Astrocyte (in vitro differentiated cells and primary cell): Measurements from ENCODE around the gene TDRD1.

Experiments
- EZH2 ChIP-seq: IDR thresholded peaks from 2 replicates; pipeline ENCODE4 v1.6.1; 2012; ENCODE audit warnings: mild to moderate bottlenecking, low read length, inconsistent platforms; ENCODE audit not compliant: insufficient read depth
- TF ChIP-seq, protein P1 (sequence below): IDR thresholded peaks from 2 replicates; pipeline ENCODE4 v1.5.1; 2011; ENCODE audit warnings: low read depth, mild to moderate bottlenecking, inconsistent platforms, low read length, moderate library complexity; ENCODE audit not compliant: insufficient read depth

DNA sequence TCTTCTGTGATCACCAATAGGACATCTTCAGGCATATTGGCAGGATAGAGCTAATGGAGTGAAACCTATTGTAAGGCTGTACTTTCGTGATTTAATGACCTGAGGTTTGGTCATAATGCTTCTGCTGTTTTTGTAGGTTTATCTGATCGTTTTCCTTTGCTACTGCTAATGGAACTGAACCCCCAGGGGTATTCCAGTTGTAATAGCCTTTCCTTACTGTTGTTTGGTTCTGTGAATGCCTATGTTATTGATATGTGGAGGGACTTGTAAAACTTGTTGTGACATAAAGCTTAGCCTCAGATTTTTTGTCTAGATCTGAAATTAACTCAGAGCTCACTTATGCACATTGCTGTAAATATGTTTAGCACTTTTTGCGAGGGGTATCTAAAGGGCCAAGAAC, 49.0 kb downstream of the TDRD1 start:
- TF ChIP-seq, protein P1, sequence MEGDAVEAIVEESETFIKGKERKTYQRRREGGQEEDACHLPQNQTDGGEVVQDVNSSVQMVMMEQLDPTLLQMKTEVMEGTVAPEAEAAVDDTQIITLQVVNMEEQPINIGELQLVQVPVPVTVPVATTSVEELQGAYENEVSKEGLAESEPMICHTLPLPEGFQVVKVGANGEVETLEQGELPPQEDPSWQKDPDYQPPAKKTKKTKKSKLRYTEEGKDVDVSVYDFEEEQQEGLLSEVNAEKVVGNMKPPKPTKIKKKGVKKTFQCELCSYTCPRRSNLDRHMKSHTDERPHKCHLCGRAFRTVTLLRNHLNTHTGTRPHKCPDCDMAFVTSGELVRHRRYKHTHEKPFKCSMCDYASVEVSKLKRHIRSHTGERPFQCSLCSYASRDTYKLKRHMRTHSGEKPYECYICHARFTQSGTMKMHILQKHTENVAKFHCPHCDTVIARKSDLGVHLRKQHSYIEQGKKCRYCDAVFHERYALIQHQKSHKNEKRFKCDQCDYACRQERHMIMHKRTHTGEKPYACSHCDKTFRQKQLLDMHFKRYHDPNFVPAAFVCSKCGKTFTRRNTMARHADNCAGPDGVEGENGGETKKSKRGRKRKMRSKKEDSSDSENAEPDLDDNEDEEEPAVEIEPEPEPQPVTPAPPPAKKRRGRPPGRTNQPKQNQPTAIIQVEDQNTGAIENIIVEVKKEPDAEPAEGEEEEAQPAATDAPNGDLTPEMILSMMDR, result no peak
- no peak for TF ChIP-seq EZH2
